GM12865 (cell line): Measurements from ENCODE around the gene PANK2.

Source experiments
- DNase-seq: peaks from one replicate; pipeline ENCODE4 v3.0.0; 2010; ENCODE audit warnings: low read depth
- H3K4me3 ChIP-seq: 2 replicates; pipeline ENCODE4 v1.5.1; 2011; ENCODE audit warnings: mild to moderate bottlenecking, low read depth, low read length, control low read depth
- CTCF ChIP-seq: IDR thresholded peaks from 2 replicates; pipeline ENCODE4 v1.5.1; 2011; ENCODE audit warnings: low read length, control low read depth, low read depth, inconsistent platforms; ENCODE audit not compliant: insufficient read depth; ENCODE audit errors: missing control alignments

The PANK2 gene

GRCh38 chr20:3927486-3928291 lies 38.5 kb downstream of the PANK2 start:
- no peak for TF ChIP-seq CTCF
- DNase-seq, result no peak
- H3K4me3 ChIP-seq, result no peak overlapping the region

GRCh38 chr20:3929713-3930060 lies 40.5 kb downstream of the PANK2 start:
- TF ChIP-seq CTCF, result no peak
- H3K4me3 ChIP-seq, result no peak overlapping the region
- no peak for DNase-seq

- no peak for DNase-seq
Observed at GRCh38 chr20:3930265-3931206, 41.3 kb downstream of the PANK2 start.

GRCh38 chr20:3931664-3932063 lies 42.5 kb downstream of the PANK2 start:
- H3K4me3 ChIP-seq, result no peak overlapping the region
- no peak for TF ChIP-seq CTCF
- DNase-seq, result no peak

More at GRCh38 chr20:3930265-3931206, 41.3 kb downstream of the PANK2 start:
- TF ChIP-seq CTCF, result no peak
- no peak overlapping the region for H3K4me3 ChIP-seq

GRCh38 chr20:3932277-3932676 lies 43.1 kb downstream of the PANK2 start:
- no peak for DNase-seq
- H3K4me3 ChIP-seq, result no peak overlapping the region
- TF ChIP-seq CTCF, result no peak

GRCh38 chr20:3932681-3933080 lies 43.5 kb downstream of the PANK2 start:
- DNase-seq, result no peak
- TF ChIP-seq CTCF, result no peak
- H3K4me3 ChIP-seq, result no peak overlapping the region
